Glutamatergic neuron (in vitro differentiated cells): ENCODE measurements around the gene EXOC4. TPM values are rescaled to one million over a fixed set of nuclear protein-coding genes. Genes with fewer than 3 reads are reported as not detected.

Source experiments
- DNase-seq: peaks from one replicate; pipeline ENCODE4 v3.0.0; 2022
- H3K27ac Mint-ChIP-seq: one replicate; pipeline ENCODE4 v1.8.0; 2020; ENCODE audit warnings: mild to moderate bottlenecking, mixed read lengths, inconsistent platforms; ENCODE audit not compliant: unreplicated experiment
- H3K27me3 Mint-ChIP-seq: one replicate; pipeline ENCODE4 v1.8.0; 2020; ENCODE audit warnings: mild to moderate bottlenecking, moderate library complexity, mixed read lengths, inconsistent platforms; ENCODE audit not compliant: unreplicated experiment
- H3K36me3 Mint-ChIP-seq: one replicate; pipeline ENCODE4 v1.8.0; 2020; ENCODE audit warnings: mild to moderate bottlenecking, mixed read lengths, inconsistent platforms; ENCODE audit not compliant: unreplicated experiment
- H3K4me1 Mint-ChIP-seq: one replicate; pipeline ENCODE4 v1.8.0; 2020; ENCODE audit warnings: mild to moderate bottlenecking, low read depth, mixed read lengths, inconsistent platforms; ENCODE audit not compliant: unreplicated experiment
- H3K4me3 Mint-ChIP-seq: one replicate; pipeline ENCODE4 v1.8.0; 2020; ENCODE audit warnings: mild to moderate bottlenecking, mixed read lengths, inconsistent platforms; ENCODE audit not compliant: unreplicated experiment
- H3K9me3 Mint-ChIP-seq: one replicate; pipeline ENCODE4 v1.8.0; 2020; ENCODE audit warnings: mild to moderate bottlenecking, moderate library complexity, mixed read lengths, inconsistent platforms; ENCODE audit not compliant: unreplicated experiment
- CTCF ChIP-seq: fragments of 200-600 bp; sonication (generic); IDR thresholded peaks from one replicate; pipeline ENCODE4 v1.5.0; 2021; ENCODE audit not compliant: partially characterized antibody, unreplicated experiment
- total RNA-seq: library from RNA; stranded (reverse); fragmentation: NEBNext Ultra II Directional; extraction: Animal tissue kit (Norgen Biotek cat#: 25700); gene quantifications from one replicate; pipeline ENCODE4 v1.2.1, GENCODE V29; 2021; ENCODE audit not compliant: unreplicated experiment

Gene EXOC4
- total RNA-seq, 1 donor from 2014 or later = 73.8 TPM

- no peaks in the 10 kb centered on the region for H3K36me3 Mint-ChIP-seq
- no peak overlapping the region for H3K4me3 Mint-ChIP-seq
- H3K27ac Mint-ChIP-seq = no peak overlapping the region
- no peaks in the 10 kb centered on the region for H3K9me3 Mint-ChIP-seq
- no peaks in the 10 kb centered on the region for H3K4me1 Mint-ChIP-seq
- TF ChIP-seq CTCF = no peak
- no peaks in the 10 kb centered on the region for H3K27me3 Mint-ChIP-seq
- DNase-seq = no peak
Observed at GRCh38 chr7:134056816-134057215, 803.9 kb downstream of the EXOC4 start.

- H3K9me3 Mint-ChIP-seq = peaks cover 3% of the 10 kb centered on the region
- H3K4me3 Mint-ChIP-seq = no peak overlapping the region
- no peaks in the 10 kb centered on the region for H3K27me3 Mint-ChIP-seq
- TF ChIP-seq CTCF = no peak
- H3K27ac Mint-ChIP-seq = no peak overlapping the region
- H3K36me3 Mint-ChIP-seq = peaks cover 3% of the 10 kb centered on the region
- no peaks in the 10 kb centered on the region for H3K4me1 Mint-ChIP-seq
- no peak for DNase-seq
Observed at GRCh38 chr7:134058521-134058920, 805.6 kb downstream of the EXOC4 start.

GRCh38 chr7:134058980-134059379 is 806.1 kb downstream of the EXOC4 start:
- H3K4me3 Mint-ChIP-seq = no peak overlapping the region
- TF ChIP-seq CTCF = no peak
- no peak overlapping the region for H3K27ac Mint-ChIP-seq
- H3K4me1 Mint-ChIP-seq = no peaks in the 10 kb centered on the region
- peaks cover 3% of the 10 kb centered on the region for H3K36me3 Mint-ChIP-seq
- peaks cover 3% of the 10 kb centered on the region for H3K9me3 Mint-ChIP-seq
- DNase-seq = no peak
- H3K27me3 Mint-ChIP-seq = no peaks in the 10 kb centered on the region

- no peak for TF ChIP-seq CTCF
- Mint-ChIP-seq H3K27me3 (peaks cover 2% of the 10 kb centered on the region), H3K36me3 (peaks cover 3% of the 10 kb centered on the region), H3K4me1 (no peaks in the 10 kb centered on the region), H3K4me3 (no peak overlapping the region), H3K9me3 (peaks cover 3% of the 10 kb centered on the region), H3K27ac (no peak overlapping the region)
- no peak for DNase-seq
Observed at GRCh38 chr7:134059921-134060320, 807.0 kb downstream of the EXOC4 start.

GRCh38 chr7:134060874-134061273 is 808.0 kb downstream of the EXOC4 start:
- H3K27me3 Mint-ChIP-seq = peaks cover 5% of the 10 kb centered on the region
- H3K36me3 Mint-ChIP-seq = peaks cover 3% of the 10 kb centered on the region
- peaks cover 3% of the 10 kb centered on the region for H3K9me3 Mint-ChIP-seq

More at GRCh38 chr7:134060874-134061273, 808.0 kb downstream of the EXOC4 start:
- no peak for DNase-seq
- no peak overlapping the region for H3K27ac Mint-ChIP-seq
- H3K4me1 Mint-ChIP-seq = no peaks in the 10 kb centered on the region
- TF ChIP-seq CTCF = no peak
- no peak overlapping the region for H3K4me3 Mint-ChIP-seq
